GM19099 (cell line): Measurements from ENCODE around the gene ATAD1.

ENCODE experiments used
- POLR2A ChIP-seq: IDR thresholded peaks from 3 replicates; pipeline ENCODE4 v1.6.1; 2011; ENCODE audit warnings: low read depth; ENCODE audit not compliant: insufficient read length; ENCODE audit errors: extremely low read depth

Gene ATAD1

DNA sequence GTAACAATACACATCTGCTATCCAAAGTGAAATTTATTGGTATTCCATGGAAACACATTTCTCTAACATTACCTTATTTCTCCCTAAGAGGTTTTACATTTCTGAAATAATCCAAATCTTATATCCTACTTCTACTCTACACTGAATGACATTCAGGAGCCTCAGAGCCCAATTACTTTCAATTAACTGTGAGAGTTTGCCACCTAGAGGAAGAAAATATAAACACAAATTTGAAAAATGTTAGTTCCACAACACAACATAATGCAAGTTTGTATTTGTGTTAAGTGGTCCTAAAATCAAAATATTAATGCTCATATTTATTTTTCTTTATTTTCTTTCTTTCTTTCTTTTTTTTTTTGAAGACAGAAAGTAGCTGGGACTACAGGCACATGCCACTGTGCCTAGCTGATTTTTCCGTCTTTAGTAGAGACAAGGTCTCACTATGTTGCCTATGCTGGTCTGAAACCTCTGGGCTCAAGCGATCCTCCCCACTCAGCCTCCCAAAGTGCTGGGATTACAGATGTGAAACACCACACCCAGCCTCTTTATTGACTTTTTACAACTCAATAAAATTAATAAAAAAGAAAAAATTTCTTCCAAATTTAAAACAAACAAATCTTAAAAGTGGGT, 46.0 kb downstream of the ATAD1 start:
- TF ChIP-seq POLR2A = no peak

DNA sequence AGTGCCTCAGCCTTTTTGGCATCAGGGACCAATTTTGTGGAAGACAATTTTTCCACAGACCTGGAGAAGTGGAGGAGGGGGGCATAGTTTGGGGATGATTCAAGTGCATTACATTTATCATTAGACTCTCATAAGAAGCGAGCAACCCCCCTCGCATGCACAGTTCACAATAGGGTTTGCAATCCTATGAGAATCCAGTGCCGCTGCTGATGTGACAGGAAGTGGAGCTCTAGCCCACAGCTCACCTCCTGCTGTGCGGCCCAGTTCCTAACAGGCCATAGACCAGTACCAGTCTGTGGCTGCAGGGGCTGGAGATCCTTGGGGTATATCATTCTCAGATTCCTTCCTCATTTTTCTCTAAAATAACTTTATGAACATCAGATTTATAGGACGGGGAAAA, 50.8 kb downstream of the ATAD1 start:
- TF ChIP-seq POLR2A = no peak

DNA sequence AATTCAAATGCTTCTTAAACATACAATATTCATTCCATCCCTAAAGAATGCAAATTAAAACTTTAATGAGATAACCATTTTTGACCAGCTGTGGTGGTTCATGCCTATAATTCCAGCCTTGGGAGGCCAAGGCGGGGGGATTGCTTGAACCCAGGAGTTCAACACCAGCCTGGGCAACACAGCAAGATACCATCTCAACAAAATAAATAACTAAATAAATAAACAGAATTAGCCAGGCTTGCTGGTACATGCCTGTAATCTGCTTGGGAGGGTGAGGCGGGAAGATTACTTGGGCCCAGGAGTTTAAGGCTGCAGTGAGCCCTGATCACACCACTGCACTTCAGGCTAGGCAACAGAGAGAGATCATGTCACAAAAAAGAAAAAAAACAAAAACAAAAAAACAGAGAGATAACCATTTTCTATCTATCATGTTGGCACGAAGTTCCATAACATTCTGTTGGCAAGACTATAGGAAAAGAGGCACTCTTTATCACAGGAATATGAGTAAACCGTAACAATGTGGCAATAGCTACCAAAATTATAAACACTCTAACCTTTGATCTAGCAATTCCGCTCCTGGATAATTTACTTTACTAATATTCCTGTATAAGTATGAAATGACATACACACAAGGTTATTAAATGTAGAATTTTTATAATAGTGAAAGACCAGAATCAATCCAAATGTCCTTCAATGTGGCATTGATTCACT, 52.2 kb downstream of the ATAD1 start:
- TF ChIP-seq POLR2A = no peak

DNA sequence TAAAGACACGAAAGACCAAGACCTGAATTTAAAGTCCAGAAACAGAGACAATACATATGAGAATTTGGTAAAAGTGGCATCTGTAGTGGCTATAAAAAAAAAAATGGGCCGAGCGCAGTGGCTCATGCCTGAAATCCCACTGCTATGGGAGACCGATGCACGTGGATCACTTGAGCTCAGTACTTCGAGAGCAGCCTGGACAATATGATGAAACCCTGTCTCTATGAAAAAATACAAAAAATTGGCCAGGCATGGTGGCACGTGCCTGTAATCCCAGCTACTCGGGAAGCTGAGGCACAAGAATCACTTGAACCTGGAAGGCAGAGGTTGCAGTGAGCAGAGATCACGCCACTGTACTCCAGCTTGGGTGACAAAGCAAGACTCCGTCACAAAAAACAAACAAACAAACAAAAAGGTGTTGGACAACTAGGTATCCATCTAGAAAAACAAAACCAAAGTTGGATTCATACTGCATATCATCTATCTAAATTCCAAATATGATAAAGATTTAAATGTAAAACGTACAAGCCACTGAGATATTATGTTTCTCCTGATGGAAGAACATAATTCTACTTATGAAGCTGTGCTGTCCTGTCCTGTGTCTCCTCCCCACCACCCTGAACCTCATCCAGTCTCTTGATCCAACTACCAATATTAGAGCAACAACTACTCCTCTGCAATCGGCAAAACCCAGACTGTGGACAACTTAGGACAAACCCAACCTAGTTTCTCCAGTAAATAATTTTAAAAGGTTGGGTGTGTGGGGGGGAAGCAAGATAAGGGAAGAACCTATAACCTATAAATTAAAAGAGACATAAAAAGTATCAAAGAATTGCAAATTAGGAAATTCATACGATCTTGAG, 53.7 kb downstream of the ATAD1 start:
- no peak for TF ChIP-seq POLR2A

DNA sequence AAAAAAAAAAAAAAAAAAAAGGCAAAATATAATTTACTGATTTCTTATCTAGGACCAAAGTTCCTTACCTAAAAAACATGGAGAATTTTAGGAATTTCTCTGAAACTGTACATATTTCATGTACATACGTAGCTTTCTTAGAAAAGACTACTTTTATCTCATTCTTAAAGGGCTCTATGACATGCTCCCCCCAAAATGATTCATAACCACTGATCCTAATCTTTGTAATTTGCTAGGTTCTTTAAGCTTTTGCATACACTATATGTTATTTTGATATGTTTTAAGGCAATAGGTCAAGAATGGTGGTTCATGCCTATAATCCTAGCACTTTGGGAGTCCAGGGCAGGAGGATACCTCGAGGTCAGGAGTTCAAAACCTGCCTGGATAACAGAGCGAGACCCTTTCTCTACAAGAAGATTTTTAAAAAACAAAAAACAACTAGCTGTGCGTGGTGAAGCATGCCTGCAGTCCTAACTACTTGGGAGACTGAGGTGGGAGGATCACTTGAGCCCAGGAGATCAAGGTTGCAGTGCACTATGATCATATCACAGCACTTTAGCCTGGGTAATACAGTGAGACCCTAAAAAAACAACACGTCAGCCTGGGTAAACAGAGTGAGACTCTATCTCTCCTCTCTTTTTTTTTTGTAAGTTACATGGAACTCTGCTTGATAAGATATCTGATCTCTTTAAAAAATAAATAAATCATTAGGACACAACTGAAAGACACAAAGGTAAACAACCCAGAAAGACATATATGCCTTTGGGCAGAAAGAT, 54.8 kb downstream of the ATAD1 start:
- TF ChIP-seq POLR2A = no peak

DNA sequence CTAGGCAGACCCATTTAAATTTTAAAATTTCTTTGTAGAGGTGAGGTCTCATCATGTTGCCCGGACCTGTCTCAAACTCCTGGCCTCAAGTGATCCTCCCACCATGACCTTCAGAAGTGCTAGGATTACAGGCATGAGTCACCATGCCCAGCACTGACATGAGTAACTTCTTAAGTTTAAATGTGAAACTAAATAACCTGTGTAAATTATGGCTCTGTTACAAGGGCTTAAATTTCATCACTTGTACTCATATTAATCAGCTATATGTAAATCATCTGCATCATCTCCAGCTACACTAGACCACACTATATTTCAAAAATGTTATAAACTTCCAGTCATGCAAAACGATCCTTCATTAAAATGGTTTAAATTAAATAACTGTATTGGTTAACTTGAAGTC, 56.1 kb downstream of the ATAD1 start:
- no peak for TF ChIP-seq POLR2A

DNA sequence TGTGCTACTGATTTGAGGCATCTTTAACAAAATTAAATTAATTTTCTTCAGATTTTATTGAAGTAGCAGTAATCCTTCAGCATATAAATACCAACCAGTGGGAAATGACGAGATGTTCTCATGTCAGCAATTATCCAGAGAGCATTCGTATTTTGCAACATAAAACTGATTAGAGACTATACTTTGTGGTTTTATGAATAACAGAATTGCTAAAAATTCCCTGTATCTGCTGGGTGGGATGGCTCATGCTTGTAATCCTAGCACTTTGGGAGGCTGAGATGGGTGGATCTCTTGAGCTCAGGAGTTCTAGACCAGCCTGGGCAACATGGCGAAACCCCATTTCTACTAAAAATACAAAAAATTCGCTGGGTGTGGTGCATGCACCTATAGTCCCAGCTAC, 56.9 kb downstream of the ATAD1 start:
- no peak for TF ChIP-seq POLR2A

DNA sequence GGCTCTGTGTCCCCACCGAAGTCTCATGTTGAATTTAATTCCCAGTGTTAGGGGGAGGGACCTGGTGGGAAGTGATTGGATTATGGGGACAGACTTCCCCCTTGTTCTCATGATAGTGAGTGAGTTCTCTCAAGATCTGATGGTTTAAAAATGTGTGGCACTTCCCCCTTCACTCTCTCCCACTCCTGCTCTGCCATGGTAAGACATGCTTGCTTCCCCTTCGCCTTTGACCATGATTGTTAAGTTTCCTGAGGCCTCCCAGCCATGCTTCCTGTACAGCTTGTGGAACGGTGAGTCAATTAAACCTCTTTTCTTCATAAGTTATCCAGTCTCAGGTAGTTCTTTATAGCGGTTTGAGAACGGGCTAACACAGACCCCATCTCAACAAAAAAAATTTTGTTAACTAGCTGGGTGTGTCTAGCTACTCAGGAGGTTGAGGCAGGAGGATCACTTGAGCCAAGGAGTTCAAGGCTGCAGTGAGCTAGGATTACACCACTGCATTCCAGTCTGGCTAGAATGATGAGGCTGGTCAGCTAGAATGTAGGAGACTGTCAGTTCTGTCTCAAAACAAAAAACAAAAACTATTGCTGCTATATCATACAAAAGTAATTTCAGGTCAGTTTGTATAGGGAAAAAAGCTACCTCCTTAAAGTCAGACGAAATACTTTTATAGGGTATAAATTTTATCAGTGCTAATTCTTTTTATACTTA, 57.7 kb downstream of the ATAD1 start:
- TF ChIP-seq POLR2A = no peak

DNA sequence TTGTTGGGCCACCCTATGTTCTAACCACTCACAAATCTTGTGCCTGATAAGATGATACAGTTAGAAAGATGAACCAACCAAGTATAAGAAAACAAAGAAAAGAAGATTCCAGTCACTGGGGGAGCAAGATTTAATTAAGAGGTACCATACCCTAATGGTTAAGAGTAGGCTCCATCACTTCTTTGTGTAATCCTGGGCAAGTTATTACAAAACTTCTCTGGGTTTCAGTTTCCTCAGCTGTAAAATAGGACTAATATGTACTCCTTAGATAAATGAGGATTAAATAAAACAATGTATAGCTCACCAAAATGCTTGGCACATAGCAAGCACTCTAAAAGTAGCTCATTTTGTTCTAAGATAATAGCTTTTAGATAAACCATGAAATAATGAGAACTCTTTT, 58.5 kb downstream of the ATAD1 start:
- no peak for TF ChIP-seq POLR2A

DNA sequence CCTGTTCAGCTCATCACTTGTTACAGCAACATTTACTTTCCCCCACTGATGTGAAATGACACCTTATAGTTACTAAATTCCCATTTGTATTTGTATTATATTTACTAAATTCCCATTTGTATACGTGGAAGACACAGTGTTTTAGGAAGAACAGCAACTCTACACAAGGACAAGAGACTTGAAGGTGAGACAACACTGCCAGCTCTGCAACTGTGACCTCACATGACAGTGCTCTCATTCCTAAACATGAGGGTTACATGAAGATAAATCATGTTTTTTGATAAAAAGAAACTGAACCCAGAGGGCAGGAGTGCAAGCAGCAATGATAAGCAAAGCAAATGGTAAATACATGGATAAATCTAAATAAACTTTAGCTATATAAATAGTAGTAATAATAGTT, 60.3 kb downstream of the ATAD1 start:
- TF ChIP-seq POLR2A = no peak

DNA sequence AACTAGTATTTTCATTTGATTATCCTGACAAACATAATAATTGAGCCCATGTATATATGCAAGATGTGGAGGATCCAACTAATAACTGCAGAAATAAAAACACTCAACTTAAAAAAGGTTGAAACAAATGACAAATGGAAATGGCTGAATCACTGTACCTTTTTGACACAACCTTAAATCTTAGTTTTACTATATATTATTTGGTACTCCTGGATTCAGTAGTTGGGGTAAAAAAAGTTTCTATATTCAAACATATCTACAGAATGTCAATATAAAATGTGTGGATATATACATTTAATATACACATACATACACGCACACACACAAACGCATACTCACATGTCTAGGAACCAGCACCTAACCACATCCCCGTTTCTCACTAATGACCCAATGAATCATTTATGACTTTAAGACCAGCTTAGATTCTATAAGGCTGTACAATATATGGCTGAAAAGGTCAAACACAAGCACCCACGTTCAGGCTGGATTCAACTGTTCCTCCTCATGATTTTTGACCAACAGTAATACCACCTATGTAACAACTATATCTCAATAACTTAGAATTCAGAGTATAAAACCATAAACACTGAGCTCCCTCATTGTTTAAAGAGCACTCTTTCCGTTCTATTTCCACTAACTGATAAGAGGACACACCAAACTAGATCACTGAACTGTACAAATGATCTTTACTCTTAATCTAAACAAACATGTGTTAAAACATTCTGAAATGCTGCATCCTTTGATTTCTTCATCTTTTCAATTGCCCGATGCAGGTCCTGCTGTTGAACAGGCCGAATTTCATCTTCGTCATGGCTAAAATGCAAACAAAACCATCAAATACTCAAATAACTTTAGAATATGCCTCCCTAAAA, 63.8 kb downstream of the ATAD1 start:
- TF ChIP-seq POLR2A = no peak

DNA sequence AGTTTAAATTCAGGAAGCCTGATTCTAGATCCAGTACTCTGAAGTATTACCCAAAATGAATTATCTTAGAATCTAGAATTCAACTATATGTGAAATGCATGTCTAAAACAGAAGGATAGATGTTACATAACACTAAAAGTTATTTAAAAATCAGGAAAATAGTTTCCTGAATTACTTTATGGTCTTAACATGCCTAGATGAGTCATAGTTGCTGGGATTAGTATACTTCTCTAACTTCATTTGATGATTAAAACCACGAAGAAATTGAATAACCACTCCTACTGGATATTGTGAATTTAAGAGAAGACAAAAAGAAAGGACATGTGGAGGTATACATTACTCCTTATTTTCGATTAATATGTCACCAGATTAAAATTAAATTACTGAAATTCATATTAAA, 65.5 kb downstream of the ATAD1 start:
- no peak for TF ChIP-seq POLR2A

DNA sequence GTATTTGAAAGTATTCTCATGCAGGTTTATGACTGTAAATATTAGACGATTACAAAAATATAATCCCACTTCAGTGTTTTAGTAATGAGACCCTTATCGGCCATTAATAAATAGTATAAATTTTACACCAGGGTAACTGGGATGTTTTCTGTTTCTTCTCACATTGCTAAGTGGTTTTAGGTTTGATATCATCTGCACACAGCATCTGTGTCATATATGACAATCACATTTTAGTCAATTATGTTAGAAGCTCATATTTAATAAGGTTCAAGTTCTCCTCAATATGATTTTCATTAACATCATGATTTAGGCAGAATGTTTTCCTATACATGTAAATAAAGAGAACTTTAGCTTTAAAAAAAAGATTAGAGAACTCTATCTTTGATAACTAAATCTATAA, 66.8 kb downstream of the ATAD1 start:
- TF ChIP-seq POLR2A = no peak

DNA sequence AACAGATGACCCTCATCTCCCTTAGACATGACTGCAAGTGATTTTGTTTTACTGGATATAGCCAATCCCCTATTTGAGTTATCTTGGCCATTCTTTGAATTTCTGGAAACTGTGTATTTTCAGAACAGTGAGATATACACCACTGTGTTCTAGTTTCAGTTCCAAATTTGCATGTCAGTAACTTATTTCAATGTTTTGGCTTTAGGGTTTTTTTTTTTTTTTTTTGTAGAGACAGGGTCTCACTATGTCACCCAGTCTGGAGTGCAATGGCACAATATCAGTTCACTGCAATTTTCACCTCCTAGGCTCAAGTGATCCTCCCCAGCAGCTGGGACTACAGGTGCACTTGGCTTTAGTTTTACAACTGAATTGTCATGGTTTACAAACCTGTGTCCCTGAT, 67.2 kb downstream of the ATAD1 start:
- TF ChIP-seq POLR2A = no peak
